HEK293T (cell line): ENCODE measurements around the gene GORASP2.

ENCODE experiments used
- CTCF ChIA-PET: fragments of 350-600 bp; formaldehyde crosslinking; extraction: SDS; loops from one replicate; lab custom pipeline; 2021; ENCODE audit warnings: antibody characterized with exemption, inconsistent platforms; lab: Yijun Ruan, JAX
- POLR2A ChIA-PET: fragments of 350-600 bp; formaldehyde crosslinking; extraction: SDS; loops from one replicate; lab custom pipeline; 2020; ENCODE audit warnings: antibody characterized with exemption, inconsistent platforms; lab: Yijun Ruan, JAX
- DNase-seq: peaks from one replicate; pipeline ENCODE4 v3.0.0; 2012; ENCODE audit warnings: mixed read lengths; ENCODE audit errors: extremely low spot score
- ARNT ChIP-seq: fragments of 450-650 bp; IDR thresholded peaks from 2 replicates; pipeline ENCODE4 v1.6.1; 2017; ENCODE audit warnings: mild to moderate bottlenecking
- BHLHE40 ChIP-seq: fragments of 450-650 bp; IDR thresholded peaks from 2 replicates; pipeline ENCODE4 v1.6.1; 2016; ENCODE audit warnings: mild to moderate bottlenecking, moderate library complexity, borderline replicate concordance
- CTBP1 ChIP-seq: fragments of 450-650 bp; IDR thresholded peaks from 2 replicates; pipeline ENCODE4 v1.6.1; 2016; ENCODE audit warnings: borderline replicate concordance
- ELF4 ChIP-seq: fragments of 450-650 bp; IDR thresholded peaks from 2 replicates; pipeline ENCODE4 v1.6.1; 2017; ENCODE audit warnings: antibody characterized with exemption
- FOXA1 ChIP-seq: fragments of 450-650 bp; IDR thresholded peaks from 2 replicates; pipeline ENCODE4 v1.6.1; 2016; ENCODE audit warnings: mild to moderate bottlenecking
- FOXK2 ChIP-seq: fragments of 450-650 bp; IDR thresholded peaks from 2 replicates; pipeline ENCODE4 v1.6.1; 2016; ENCODE audit warnings: mild to moderate bottlenecking
- FOXM1 ChIP-seq: fragments of 450-650 bp; IDR thresholded peaks from 2 replicates; pipeline ENCODE4 v1.6.1; 2017; ENCODE audit warnings: mild to moderate bottlenecking, borderline replicate concordance
- HDGF ChIP-seq: fragments of 450-650 bp; IDR thresholded peaks from 2 replicates; pipeline ENCODE4 v1.6.1; 2017; ENCODE audit warnings: antibody characterized with exemption, borderline replicate concordance
- L3MBTL2 ChIP-seq: fragments of 450-650 bp; conservative IDR thresholded peaks from 2 replicates; pipeline ENCODE4 v1.6.1; 2016; ENCODE audit warnings: mild to moderate bottlenecking
- LEF1 ChIP-seq: fragments of 450-650 bp; IDR thresholded peaks from 2 replicates; pipeline ENCODE4 v1.6.1; 2017; ENCODE audit warnings: mild to moderate bottlenecking, borderline replicate concordance
- NFRKB ChIP-seq: fragments of 450-650 bp; IDR thresholded peaks from 2 replicates; pipeline ENCODE4 v1.6.1; 2016; ENCODE audit warnings: mild to moderate bottlenecking, moderate library complexity
- PKNOX1 ChIP-seq: fragments of 450-650 bp; IDR thresholded peaks from 2 replicates; pipeline ENCODE4 v1.6.1; 2016
- SP1 ChIP-seq: fragments of 450-650 bp; IDR thresholded peaks from 2 replicates; pipeline ENCODE4 v1.6.1; 2017
- SUZ12 ChIP-seq: fragments of 450-650 bp; IDR thresholded peaks from 2 replicates; pipeline ENCODE4 v1.6.1; 2016; ENCODE audit warnings: mild to moderate bottlenecking
- TARDBP ChIP-seq: fragments of 450-650 bp; IDR thresholded peaks from 2 replicates; pipeline ENCODE4 v1.6.1; 2016
- ZNF384 ChIP-seq: fragments of 450-650 bp; IDR thresholded peaks from 2 replicates; pipeline ENCODE4 v1.6.1; 2016

The GORASP2 gene

GRCh38 chr2:171004833-171005232, 75.8 kb downstream of the GORASP2 start:
- ChIA-PET POLR2A (no interaction called here), CTCF (no interaction called here)
- DNase-seq = no peak
- TF ChIP-seq FOXM1 = no peak
- no peak for TF ChIP-seq ZNF384
- TF ChIP-seq PKNOX1 = no peak
- TF ChIP-seq ARNT = no peak
- no peak for TF ChIP-seq SP1
- TF ChIP-seq L3MBTL2 = no peak
- TF ChIP-seq LEF1 = no peak
- TF ChIP-seq BHLHE40 = no peak
- no peak for TF ChIP-seq NFRKB
- no peak for TF ChIP-seq FOXA1
- TF ChIP-seq HDGF = no peak

- CTCF ChIA-PET = no interaction called here
These were observed 79.6 kb downstream of the GORASP2 start for GRCh38 chr2:171008550-171009205.

GRCh38 chr2:171009386-171009785, 80.3 kb downstream of the GORASP2 start:
- ChIA-PET POLR2A (no interaction called here), CTCF (no interaction called here)
- no peak for TF ChIP-seq ELF4
- TF ChIP-seq CTBP1 = no peak
- no peak for TF ChIP-seq ZNF384
- no peak for TF ChIP-seq FOXK2
- no peak for TF ChIP-seq NFRKB
- no peak for TF ChIP-seq L3MBTL2
- TF ChIP-seq TARDBP = no peak
- TF ChIP-seq FOXA1 = no peak
- TF ChIP-seq BHLHE40 = no peak
- TF ChIP-seq ARNT = no peak
- no peak for TF ChIP-seq FOXM1
- no peak for TF ChIP-seq SUZ12
- TF ChIP-seq SP1 = no peak
- no peak for TF ChIP-seq LEF1
- no peak for TF ChIP-seq HDGF
- TF ChIP-seq PKNOX1 = no peak
- DNase-seq = no peak

More at GRCh38 chr2:171008550-171009205, 79.6 kb downstream of the GORASP2 start:
- no peak for TF ChIP-seq FOXK2
- DNase-seq = no peak
- POLR2A ChIA-PET = no interaction called here

GRCh38 chr2:171013851-171014250, 84.8 kb downstream of the GORASP2 start:
- no peak for DNase-seq
- POLR2A ChIA-PET = no interaction called here
- CTCF ChIA-PET = no interaction called here
- no peak for TF ChIP-seq NFRKB
- TF ChIP-seq LEF1 = no peak
- TF ChIP-seq FOXM1 = no peak
- no peak for TF ChIP-seq FOXA1
- TF ChIP-seq SP1 = no peak
- TF ChIP-seq ZNF384 = no peak
- no peak for TF ChIP-seq ARNT
- TF ChIP-seq PKNOX1 = no peak
- TF ChIP-seq L3MBTL2 = no peak

- no peak for DNase-seq
- POLR2A ChIA-PET = no interaction called here
- TF ChIP-seq NFRKB (no peak), ELF4 (no peak), LEF1 (no peak), L3MBTL2 (no peak), CTBP1 (no peak)
- CTCF ChIA-PET = no interaction called here
These were observed 87.1 kb downstream of the GORASP2 start for GRCh38 chr2:171016125-171016524.
